ENCODE data around the gene RREB1.
A peak's percentile ranks its signal among the peaks of the same experiment; 100 is the strongest.
"Not testable (repeated sequence)": the region's sequence is repeated elsewhere in the genome, so short reads cannot be mapped to it uniquely, and the experiment has no call there.

Gene RREB1

GRCh38 chr6:7247828-7248227 lies 140.1 kb downstream of the RREB1 start:
- DNase-seq: no peak

- DNase-seq: no peak
Observed at GRCh38 chr6:7249391-7249790, 141.6 kb downstream of the RREB1 start.

- DNase-seq: no peak
Observed at GRCh38 chr6:7249946-7250643, 142.3 kb downstream of the RREB1 start.

- no peak for DNase-seq
Observed at GRCh38 chr6:7250812-7251211, 143.1 kb downstream of the RREB1 start.

GRCh38 chr6:7251646-7252260 lies 144.0 kb downstream of the RREB1 start:
- no peak for DNase-seq

GRCh38 chr6:7252390-7252789 lies 144.6 kb downstream of the RREB1 start:
- DNase-seq: no peak

- no peak for DNase-seq
Observed at GRCh38 chr6:7254980-7255835, 147.4 kb downstream of the RREB1 start.

- DNase-seq: no peak
Observed at GRCh38 chr6:7255918-7256317, 148.2 kb downstream of the RREB1 start.

GRCh38 chr6:7256785-7257184 lies 149.0 kb downstream of the RREB1 start:
- DNase-seq: no peak

- DNase-seq: no peak
Observed at GRCh38 chr6:7257521-7258230, 149.9 kb downstream of the RREB1 start.

GRCh38 chr6:7258231-7258763 lies 150.5 kb downstream of the RREB1 start:
- no peak for DNase-seq

- no peak for DNase-seq
Observed at GRCh38 chr6:7260291-7261031, 152.7 kb downstream of the RREB1 start.

GRCh38 chr6:7261032-7261841 lies 153.5 kb downstream of the RREB1 start:
- DNase-seq: peak; percentile 75

GRCh38 chr6:7261852-7262461 lies 154.2 kb downstream of the RREB1 start:
- DNase-seq: no peak

GRCh38 chr6:7262746-7263518 lies 155.2 kb downstream of the RREB1 start:
- DNase-seq: no peak

GRCh38 chr6:7263519-7263805 lies 155.7 kb downstream of the RREB1 start:
- not testable (repeated sequence) for DNase-seq

GRCh38 chr6:7264041-7264440 lies 156.3 kb downstream of the RREB1 start:
- no peak for DNase-seq

- no peak for DNase-seq
Observed at GRCh38 chr6:7264686-7265384, 157.1 kb downstream of the RREB1 start.

- not testable (repeated sequence) for DNase-seq
Observed at GRCh38 chr6:7265385-7265726, 157.6 kb downstream of the RREB1 start.

- DNase-seq: no peak
Observed at GRCh38 chr6:7267071-7267465, 159.3 kb downstream of the RREB1 start.
